ENCODE measurements around the gene NGDN. TPM values are rescaled to one million over a fixed set of nuclear protein-coding genes. Genes with fewer than 3 reads are reported as not detected.

The NGDN gene
- total RNA-seq, 1 donor from 2014 or later: 67.4 TPM

- DNase-seq (no peak), ATAC-seq (ENCODE audit: low read depth) (no peak)
- Mint-ChIP-seq H3K4me1 (no peaks in the 10 kb centered on the region), H3K36me3 (ENCODE audit: low read depth) (no peaks in the 10 kb centered on the region), H3K4me3 (no peak overlapping the region), H3K27me3 (peaks cover 9% of the 10 kb centered on the region), H3K27ac (no peak overlapping the region), H3K9me3 (no peaks in the 10 kb centered on the region)
- CTCF ChIA-PET: no interaction called here
- no peak for TF ChIP-seq CTCF (IDR thresholded peaks at IDR 0.05)
- POLR2A ChIA-PET: no interaction called here
- intact Hi-C loops (cut with micrococcal nuclease): loop anchor here (10.0 kb wide), 1 partner anchor 340 kb away; no protein-coding TSS in a partner anchor
These were observed 4.8 kb upstream of the NGDN start for GRCh38 chr14:23464700-23465099.

- Mint-ChIP-seq H3K27ac (no peak overlapping the region), H3K36me3 (ENCODE audit: low read depth) (no peaks in the 10 kb centered on the region), H3K4me1 (peaks cover 2% of the 10 kb centered on the region), H3K4me3 (no peak overlapping the region), H3K27me3 (peaks cover 7% of the 10 kb centered on the region), H3K9me3 (no peaks in the 10 kb centered on the region)
- ATAC-seq (ENCODE audit: low read depth): no peak
- intact Hi-C loops (cut with micrococcal nuclease): loop anchor here (10.0 kb wide), 1 partner anchor 340 kb away; no protein-coding TSS in a partner anchor
- CTCF ChIA-PET: no interaction called here
- DNase-seq: no peak
- POLR2A ChIA-PET: no interaction called here
- TF ChIP-seq CTCF (IDR thresholded peaks at IDR 0.05): no peak
These were observed 4.2 kb upstream of the NGDN start for GRCh38 chr14:23465261-23465660.

GRCh38 chr14:23468704-23469126, 788 bp upstream of the NGDN start:
- no peak for ATAC-seq (ENCODE audit: low read depth)
- intact Hi-C loops (cut with micrococcal nuclease): loop anchor here (1.0 to 10.0 kb wide), 12 partner anchors 10 to 974 kb away; partner anchors contain the start of genes ACIN1, AP1G2, C14orf119 and DAD1
- no peaks in the 10 kb centered on the region for H3K9me3 Mint-ChIP-seq
- H3K36me3 Mint-ChIP-seq (ENCODE audit: low read depth): peaks cover 29% of the 10 kb centered on the region
- POLR2A ChIA-PET: interaction anchor here (0.6 to 1.4 kb wide), 3 partner anchors 10 to 374 kb away, joined by 3 to 6 read pairs (median 4); partner anchors contain the start of genes ACIN1, C14orf119 and PABPN1
- CTCF ChIA-PET: interaction anchor here (1.3 kb wide), 1 partner anchor 10 kb away, joined by 4 read pairs; no protein-coding TSS in a partner anchor
- no peak for TF ChIP-seq CTCF (IDR thresholded peaks at IDR 0.05)
- H3K27ac Mint-ChIP-seq: no peak overlapping the region
- peaks cover 11% of the 10 kb centered on the region for H3K4me1 Mint-ChIP-seq
- no peak for DNase-seq
- H3K27me3 Mint-ChIP-seq: no peaks in the 10 kb centered on the region
- no peak overlapping the region for H3K4me3 Mint-ChIP-seq

- ATAC-seq (ENCODE audit: low read depth) (peak; percentile 2), DNase-seq (no peak)
- H3K4me3 Mint-ChIP-seq: no peak overlapping the region
- ChIA-PET CTCF (interaction anchor here (0.7 to 0.9 kb wide), 2 partner anchors 9 to 90 kb away, joined by 3 read pairs; no protein-coding TSS in a partner anchor), POLR2A (interaction anchor here (0.7 to 1.5 kb wide), 8 partner anchors 8 to 1782 kb away, joined by 3 to 6 read pairs (median 4); partner anchors contain the start of genes ACIN1, AP1G2, C14orf119 and PABPN1)
- H3K27me3 Mint-ChIP-seq: no peaks in the 10 kb centered on the region
- intact Hi-C loops (cut with micrococcal nuclease): loop anchor here (1.0 to 10.0 kb wide), 12 partner anchors 8 to 973 kb away; partner anchors contain the start of genes ACIN1, AP1G2, C14orf119 and DAD1
- H3K27ac Mint-ChIP-seq: no peak overlapping the region
- no peak for TF ChIP-seq CTCF (IDR thresholded peaks at IDR 0.05)
- H3K9me3 Mint-ChIP-seq: no peaks in the 10 kb centered on the region
- peaks cover 39% of the 10 kb centered on the region for H3K36me3 Mint-ChIP-seq (ENCODE audit: low read depth)
- peaks cover 11% of the 10 kb centered on the region for H3K4me1 Mint-ChIP-seq
These were observed 452 bp downstream of the NGDN start for GRCh38 chr14:23469906-23470403.

- intact Hi-C loops (cut with micrococcal nuclease): no loop called here
- POLR2A ChIA-PET: interaction anchor here (0.7 kb wide), 1 partner anchor 972 kb away, joined by 6 read pairs; no protein-coding TSS in a partner anchor
- no peaks in the 10 kb centered on the region for H3K27me3 Mint-ChIP-seq
- H3K36me3 Mint-ChIP-seq (ENCODE audit: low read depth): peaks cover 49% of the 10 kb centered on the region
- no peak for TF ChIP-seq CTCF (IDR thresholded peaks at IDR 0.05)
- ATAC-seq (ENCODE audit: low read depth) (no peak), DNase-seq (no peak)
- H3K9me3 Mint-ChIP-seq: no peaks in the 10 kb centered on the region
- H3K27ac Mint-ChIP-seq: no peak overlapping the region
- CTCF ChIA-PET: interaction anchor here (0.9 kb wide), 1 partner anchor 89 kb away, joined by 3 read pairs; no protein-coding TSS in a partner anchor
- H3K4me1 Mint-ChIP-seq: peaks cover 11% of the 10 kb centered on the region
- H3K4me3 Mint-ChIP-seq: peak overlapping the region; percentile 69
These were observed 1.4 kb downstream of the NGDN start for GRCh38 chr14:23470947-23471346.

Data from activated B cell treated with CpG ODN at 0.5 μM for 24 hours (primary cell).